Upper lobe of left lung (tissue), 4 donors: ENCODE data around the gene FBXO3.

Experiments
- POLR2A ChIP-seq, 4 donors: fragments of 450-650 bp; IDR thresholded peaks; one replicate each; pipeline ENCODE4 v1.5.1; 2016 to 2017; ENCODE audit warnings: antibody characterized with exemption in 4 of 4, mild to moderate bottlenecking in 2 of 4
- POLR2AphosphoS5 ChIP-seq, 2 donors: sonication (generic); formaldehyde crosslinking; IDR thresholded peaks; one replicate each; pipeline ENCODE4 v1.5.1; 2017; ENCODE audit warnings: antibody characterized with exemption in 2 of 2
- TF ChIP-seq, protein P1 (sequence below), 6 experiments: fragments of 450-650 bp in 4 of 6; fragments of 200-600 bp in 2 of 6; sonication (generic) in 2 of 6; IDR thresholded peaks; one replicate each; pipeline ENCODE4 v1.5.1; 2016 to 2019; ENCODE audit warnings: antibody characterized with exemption in 6 of 6

DNA sequence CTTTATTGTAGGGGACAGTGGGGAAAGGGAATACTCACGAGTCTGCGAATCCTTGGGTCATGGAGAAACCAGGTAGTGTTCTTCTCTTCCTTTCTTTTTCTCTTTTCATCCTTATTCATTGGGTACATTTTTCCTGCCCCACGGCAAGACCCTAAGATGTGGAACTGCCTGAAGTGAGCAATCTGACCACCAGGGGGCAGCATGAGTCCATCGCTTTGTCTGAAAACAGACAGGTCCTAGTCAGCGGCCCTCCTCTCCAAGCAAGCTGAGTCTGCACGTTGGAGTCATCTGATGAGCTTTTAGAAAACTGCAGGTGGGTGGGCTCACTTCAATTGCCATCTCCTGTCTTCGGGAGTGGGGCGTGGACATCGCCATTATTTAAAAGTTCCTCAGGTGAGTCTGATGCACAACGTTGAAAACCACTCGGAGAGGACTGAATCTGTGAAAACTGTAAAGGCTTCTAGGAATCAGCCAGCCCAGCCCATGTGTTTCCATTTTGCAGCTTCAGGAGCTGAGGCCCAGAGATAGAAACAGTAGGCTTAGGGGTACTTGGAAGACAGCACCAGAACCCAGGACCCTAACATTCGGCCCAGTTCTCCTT, 34.0 kb upstream of the FBXO3 start:
- TF ChIP-seq, protein P1, sequence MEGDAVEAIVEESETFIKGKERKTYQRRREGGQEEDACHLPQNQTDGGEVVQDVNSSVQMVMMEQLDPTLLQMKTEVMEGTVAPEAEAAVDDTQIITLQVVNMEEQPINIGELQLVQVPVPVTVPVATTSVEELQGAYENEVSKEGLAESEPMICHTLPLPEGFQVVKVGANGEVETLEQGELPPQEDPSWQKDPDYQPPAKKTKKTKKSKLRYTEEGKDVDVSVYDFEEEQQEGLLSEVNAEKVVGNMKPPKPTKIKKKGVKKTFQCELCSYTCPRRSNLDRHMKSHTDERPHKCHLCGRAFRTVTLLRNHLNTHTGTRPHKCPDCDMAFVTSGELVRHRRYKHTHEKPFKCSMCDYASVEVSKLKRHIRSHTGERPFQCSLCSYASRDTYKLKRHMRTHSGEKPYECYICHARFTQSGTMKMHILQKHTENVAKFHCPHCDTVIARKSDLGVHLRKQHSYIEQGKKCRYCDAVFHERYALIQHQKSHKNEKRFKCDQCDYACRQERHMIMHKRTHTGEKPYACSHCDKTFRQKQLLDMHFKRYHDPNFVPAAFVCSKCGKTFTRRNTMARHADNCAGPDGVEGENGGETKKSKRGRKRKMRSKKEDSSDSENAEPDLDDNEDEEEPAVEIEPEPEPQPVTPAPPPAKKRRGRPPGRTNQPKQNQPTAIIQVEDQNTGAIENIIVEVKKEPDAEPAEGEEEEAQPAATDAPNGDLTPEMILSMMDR (IDR thresholded peaks at IDR 0.05) = peak; percentile 85 to 91 (median 86)
- TF ChIP-seq POLR2AphosphoS5 (IDR thresholded peaks at IDR 0.05) = no peak
- no peak for TF ChIP-seq POLR2A (IDR thresholded peaks at IDR 0.05)
